ENCODE data around the gene TAAR6. TPM values are rescaled to one million over a fixed set of nuclear protein-coding genes. Genes with fewer than 3 reads are reported as not detected.

TAAR6 gene
- not detected in 2 replicates for total RNA-seq
- long read RNA-seq, result 0 reads

- H3K27ac Mint-ChIP-seq (ENCODE audit: unreplicated experiment), result no peak within 1 kb of the TSS
- peaks cover 61% of the 10 kb centered on the region for H3K27me3 Mint-ChIP-seq (ENCODE audit: unreplicated experiment)
- no peak for TF ChIP-seq CTCF (IDR thresholded peaks at IDR 0.05)
- no peak within 1 kb of the TSS for H3K4me3 Mint-ChIP-seq (ENCODE audit: unreplicated experiment)
- no peaks in the 10 kb centered on the region for H3K9me3 Mint-ChIP-seq (ENCODE audit: unreplicated experiment)
- no peaks in the 10 kb centered on the region for H3K4me1 Mint-ChIP-seq (ENCODE audit: unreplicated experiment)
- no peaks in the 10 kb centered on the region for H3K36me3 Mint-ChIP-seq (ENCODE audit: unreplicated experiment)
- DNase-seq (ENCODE audit: extremely low spot score, unreplicated experiment), result no peak
Observed at GRCh38 chr6:132570221-132570777, at the start of gene TAAR6. TSS of gene TAAR6 (plus strand) at chr6:132570322. CDS start at chr6:132570322, 0 bp downstream.

- H3K4me3 Mint-ChIP-seq (ENCODE audit: unreplicated experiment), result no peak overlapping the region
- peaks cover 6% of the 10 kb centered on the region for H3K9me3 Mint-ChIP-seq (ENCODE audit: unreplicated experiment)
- TF ChIP-seq CTCF (IDR thresholded peaks at IDR 0.05), result no peak
- H3K27ac Mint-ChIP-seq (ENCODE audit: unreplicated experiment), result no peak overlapping the region
- H3K27me3 Mint-ChIP-seq (ENCODE audit: unreplicated experiment), result peaks cover 46% of the 10 kb centered on the region
- no peak for DNase-seq (ENCODE audit: extremely low spot score, unreplicated experiment)
- H3K36me3 Mint-ChIP-seq (ENCODE audit: unreplicated experiment), result no peaks in the 10 kb centered on the region
- H3K4me1 Mint-ChIP-seq (ENCODE audit: unreplicated experiment), result no peaks in the 10 kb centered on the region
Observed at GRCh38 chr6:132520953-132521352, 49.2 kb upstream of the TAAR6 start.

DNA sequence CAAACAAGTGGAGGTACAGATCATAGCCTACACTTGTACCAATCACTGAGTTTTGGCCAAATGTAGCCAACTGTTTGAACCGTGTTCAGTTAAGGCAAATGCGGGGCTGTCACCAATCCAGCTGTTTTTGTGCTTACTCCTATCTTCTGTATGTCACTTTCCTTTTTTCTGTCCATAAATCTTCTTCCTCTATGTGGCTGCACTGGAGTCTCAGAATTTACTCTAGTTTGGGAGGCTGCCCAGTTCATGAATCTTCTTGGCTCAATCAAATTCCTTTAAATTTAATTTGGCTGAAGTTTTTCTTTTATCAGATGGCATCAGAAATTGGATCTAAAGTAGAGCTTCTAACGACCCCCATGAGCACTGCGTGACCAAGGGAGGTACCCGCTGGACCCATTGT, 45.5 kb upstream of the TAAR6 start:
- no peak for TF ChIP-seq CTCF (IDR thresholded peaks at IDR 0.05)
- Mint-ChIP-seq H3K9me3 (ENCODE audit: unreplicated experiment) (peaks cover 6% of the 10 kb centered on the region), H3K36me3 (ENCODE audit: unreplicated experiment) (no peaks in the 10 kb centered on the region), H3K27me3 (ENCODE audit: unreplicated experiment) (peaks cover 50% of the 10 kb centered on the region), H3K4me1 (ENCODE audit: unreplicated experiment) (no peaks in the 10 kb centered on the region), H3K27ac (ENCODE audit: unreplicated experiment) (no peak overlapping the region), H3K4me3 (ENCODE audit: unreplicated experiment) (no peak overlapping the region)
- no peak for DNase-seq (ENCODE audit: extremely low spot score, unreplicated experiment)

DNA sequence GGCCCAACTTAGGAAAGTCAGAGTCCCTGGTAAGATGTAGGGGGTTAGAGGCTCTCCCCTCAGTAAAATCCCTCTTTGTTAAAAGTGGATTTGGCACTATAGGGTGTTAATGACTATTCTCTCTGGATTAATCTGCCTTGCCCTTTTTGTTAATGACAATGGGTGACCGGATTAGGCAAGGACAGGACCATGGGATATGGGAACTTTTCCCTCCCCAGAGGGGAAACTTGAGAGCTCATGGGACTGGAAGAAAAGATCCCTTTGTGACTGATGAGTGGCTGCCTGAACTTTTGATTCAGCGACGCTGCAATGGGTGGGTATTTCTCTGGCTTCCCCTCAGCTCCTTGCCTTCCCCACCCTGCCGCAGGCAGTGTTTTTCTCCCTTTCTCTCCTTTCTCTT, 44.3 kb upstream of the TAAR6 start:
- Mint-ChIP-seq H3K4me1 (ENCODE audit: unreplicated experiment) (no peaks in the 10 kb centered on the region), H3K27me3 (ENCODE audit: unreplicated experiment) (peaks cover 45% of the 10 kb centered on the region), H3K4me3 (ENCODE audit: unreplicated experiment) (no peak overlapping the region), H3K36me3 (ENCODE audit: unreplicated experiment) (no peaks in the 10 kb centered on the region), H3K9me3 (ENCODE audit: unreplicated experiment) (peaks cover 6% of the 10 kb centered on the region), H3K27ac (ENCODE audit: unreplicated experiment) (no peak overlapping the region)
- no peak for DNase-seq (ENCODE audit: extremely low spot score, unreplicated experiment)
- TF ChIP-seq CTCF (IDR thresholded peaks at IDR 0.05), result no peak

GRCh38 chr6:132526461-132526860, 43.7 kb upstream of the TAAR6 start:
- Mint-ChIP-seq H3K9me3 (ENCODE audit: unreplicated experiment) (peaks cover 6% of the 10 kb centered on the region), H3K27me3 (ENCODE audit: unreplicated experiment) (peaks cover 49% of the 10 kb centered on the region), H3K4me3 (ENCODE audit: unreplicated experiment) (no peak overlapping the region), H3K4me1 (ENCODE audit: unreplicated experiment) (no peaks in the 10 kb centered on the region), H3K27ac (ENCODE audit: unreplicated experiment) (no peak overlapping the region), H3K36me3 (ENCODE audit: unreplicated experiment) (no peaks in the 10 kb centered on the region)
- no peak for TF ChIP-seq CTCF (IDR thresholded peaks at IDR 0.05)
- DNase-seq (ENCODE audit: extremely low spot score, unreplicated experiment), result no peak

Data from osteocyte (in vitro differentiated cells).